ENCODE data around the gene IFNAR1.

DNA sequence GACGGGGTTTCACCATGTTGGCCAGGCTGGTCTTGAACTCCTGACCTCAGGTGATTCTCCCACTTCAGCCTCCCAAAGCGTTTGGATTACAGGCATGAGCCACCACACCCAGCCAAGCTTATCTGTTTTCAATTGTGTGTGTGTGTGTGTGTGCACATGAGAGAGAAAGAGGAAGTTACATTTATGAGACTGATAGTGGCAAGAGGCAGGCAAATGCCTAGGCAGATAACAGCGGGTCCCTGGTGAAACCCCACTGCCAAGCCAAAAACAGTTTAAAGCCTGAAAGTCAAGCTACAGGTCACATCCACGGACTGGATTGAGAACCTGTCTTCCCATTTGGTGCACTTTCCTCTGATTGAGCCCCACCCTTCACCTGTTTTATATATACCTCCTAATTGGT is 43.4 kb downstream of the IFNAR1 start:
- TF ChIP-seq, protein P1, sequence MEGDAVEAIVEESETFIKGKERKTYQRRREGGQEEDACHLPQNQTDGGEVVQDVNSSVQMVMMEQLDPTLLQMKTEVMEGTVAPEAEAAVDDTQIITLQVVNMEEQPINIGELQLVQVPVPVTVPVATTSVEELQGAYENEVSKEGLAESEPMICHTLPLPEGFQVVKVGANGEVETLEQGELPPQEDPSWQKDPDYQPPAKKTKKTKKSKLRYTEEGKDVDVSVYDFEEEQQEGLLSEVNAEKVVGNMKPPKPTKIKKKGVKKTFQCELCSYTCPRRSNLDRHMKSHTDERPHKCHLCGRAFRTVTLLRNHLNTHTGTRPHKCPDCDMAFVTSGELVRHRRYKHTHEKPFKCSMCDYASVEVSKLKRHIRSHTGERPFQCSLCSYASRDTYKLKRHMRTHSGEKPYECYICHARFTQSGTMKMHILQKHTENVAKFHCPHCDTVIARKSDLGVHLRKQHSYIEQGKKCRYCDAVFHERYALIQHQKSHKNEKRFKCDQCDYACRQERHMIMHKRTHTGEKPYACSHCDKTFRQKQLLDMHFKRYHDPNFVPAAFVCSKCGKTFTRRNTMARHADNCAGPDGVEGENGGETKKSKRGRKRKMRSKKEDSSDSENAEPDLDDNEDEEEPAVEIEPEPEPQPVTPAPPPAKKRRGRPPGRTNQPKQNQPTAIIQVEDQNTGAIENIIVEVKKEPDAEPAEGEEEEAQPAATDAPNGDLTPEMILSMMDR (IDR thresholded peaks at IDR 0.05; ENCODE audit: extremely low read depth in 1 of 2, insufficient read depth in 1 of 2, low read depth in 1 of 2, low read length in 2 of 2), result no peak
- TF ChIP-seq POLR2A (IDR thresholded peaks at IDR 0.05; ENCODE audit: low read depth, low read length), result no peak
